NCI-H774 (cell line): ENCODE data around the gene FAM237A.
A peak's percentile ranks its signal among the peaks of the same experiment; 100 is the strongest.

ENCODE experiments used
- DNase-seq: peaks from one replicate; lab custom pipeline; 2025; lab: John Stamatoyannopoulos, UW

The FAM237A gene

GRCh38 chr2:206642075-206643025 lies at the start of gene FAM237A:
FAM237A (plus strand) TSS chr2:206642487; CDS start chr2:206644237, 1,750 bp downstream.
- peak; percentile 3 for DNase-seq

GRCh38 chr2:206597717-206598218 lies 44.5 kb upstream of the FAM237A start:
- no peak for DNase-seq

GRCh38 chr2:206603243-206603642 lies 39.0 kb upstream of the FAM237A start:
- no peak for DNase-seq

GRCh38 chr2:206610451-206610850 lies 31.8 kb upstream of the FAM237A start:
- no peak for DNase-seq

GRCh38 chr2:206611191-206611590 lies 31.1 kb upstream of the FAM237A start:
- DNase-seq: no peak

GRCh38 chr2:206611736-206612135 lies 30.6 kb upstream of the FAM237A start:
- no peak for DNase-seq

- DNase-seq: no peak
Measured at GRCh38 chr2:206614811-206615210, 27.5 kb upstream of the FAM237A start.

- DNase-seq: no peak
Measured at GRCh38 chr2:206615417-206616089, 26.7 kb upstream of the FAM237A start.

- no peak for DNase-seq
Measured at GRCh38 chr2:206616151-206616550, 26.1 kb upstream of the FAM237A start.

GRCh38 chr2:206619011-206619410 lies 23.3 kb upstream of the FAM237A start:
- no peak for DNase-seq

GRCh38 chr2:206626108-206626507 lies 16.2 kb upstream of the FAM237A start:
- DNase-seq: no peak

GRCh38 chr2:206627632-206628031 lies 14.7 kb upstream of the FAM237A start:
- no peak for DNase-seq

- no peak for DNase-seq
Measured at GRCh38 chr2:206631340-206631739, 10.9 kb upstream of the FAM237A start.

- no peak for DNase-seq
Measured at GRCh38 chr2:206635015-206635414, 7.3 kb upstream of the FAM237A start.

GRCh38 chr2:206639636-206640035 lies 2.7 kb upstream of the FAM237A start:
- no peak for DNase-seq

- DNase-seq: no peak
Measured at GRCh38 chr2:206641226-206641625, 1.1 kb upstream of the FAM237A start.

GRCh38 chr2:206647985-206648384 lies 5.7 kb downstream of the FAM237A start:
- DNase-seq: no peak

- no peak for DNase-seq
Measured at GRCh38 chr2:206657087-206657486, 14.8 kb downstream of the FAM237A start.

GRCh38 chr2:206665251-206665650 lies 23.0 kb downstream of the FAM237A start:
- no peak for DNase-seq

GRCh38 chr2:206670531-206671319 lies 28.4 kb downstream of the FAM237A start:
- no peak for DNase-seq

GRCh38 chr2:206683546-206683945 lies 41.3 kb downstream of the FAM237A start:
- no peak for DNase-seq

GRCh38 chr2:206688453-206688852 lies 46.2 kb downstream of the FAM237A start:
- no peak for DNase-seq
